ENCODE measurements around the gene SND1.

Gene SND1

GRCh38 chr7:127751490-127752448 is 99.8 kb downstream of the SND1 start:
- TF ChIP-seq CREB1 (IDR thresholded peaks at IDR 0.05; ENCODE audit: low read depth) (no peak), TCF12 (IDR thresholded peaks at IDR 0.05; ENCODE audit: low read depth) (no peak), NFIC (IDR thresholded peaks at IDR 0.05) (no peak), EP300 (IDR thresholded peaks at IDR 0.05; ENCODE audit: borderline replicate concordance) (no peak), ZBTB7A (IDR thresholded peaks at IDR 0.05; ENCODE audit: low read depth) (no peak)
- TF ChIP-seq, protein P1, sequence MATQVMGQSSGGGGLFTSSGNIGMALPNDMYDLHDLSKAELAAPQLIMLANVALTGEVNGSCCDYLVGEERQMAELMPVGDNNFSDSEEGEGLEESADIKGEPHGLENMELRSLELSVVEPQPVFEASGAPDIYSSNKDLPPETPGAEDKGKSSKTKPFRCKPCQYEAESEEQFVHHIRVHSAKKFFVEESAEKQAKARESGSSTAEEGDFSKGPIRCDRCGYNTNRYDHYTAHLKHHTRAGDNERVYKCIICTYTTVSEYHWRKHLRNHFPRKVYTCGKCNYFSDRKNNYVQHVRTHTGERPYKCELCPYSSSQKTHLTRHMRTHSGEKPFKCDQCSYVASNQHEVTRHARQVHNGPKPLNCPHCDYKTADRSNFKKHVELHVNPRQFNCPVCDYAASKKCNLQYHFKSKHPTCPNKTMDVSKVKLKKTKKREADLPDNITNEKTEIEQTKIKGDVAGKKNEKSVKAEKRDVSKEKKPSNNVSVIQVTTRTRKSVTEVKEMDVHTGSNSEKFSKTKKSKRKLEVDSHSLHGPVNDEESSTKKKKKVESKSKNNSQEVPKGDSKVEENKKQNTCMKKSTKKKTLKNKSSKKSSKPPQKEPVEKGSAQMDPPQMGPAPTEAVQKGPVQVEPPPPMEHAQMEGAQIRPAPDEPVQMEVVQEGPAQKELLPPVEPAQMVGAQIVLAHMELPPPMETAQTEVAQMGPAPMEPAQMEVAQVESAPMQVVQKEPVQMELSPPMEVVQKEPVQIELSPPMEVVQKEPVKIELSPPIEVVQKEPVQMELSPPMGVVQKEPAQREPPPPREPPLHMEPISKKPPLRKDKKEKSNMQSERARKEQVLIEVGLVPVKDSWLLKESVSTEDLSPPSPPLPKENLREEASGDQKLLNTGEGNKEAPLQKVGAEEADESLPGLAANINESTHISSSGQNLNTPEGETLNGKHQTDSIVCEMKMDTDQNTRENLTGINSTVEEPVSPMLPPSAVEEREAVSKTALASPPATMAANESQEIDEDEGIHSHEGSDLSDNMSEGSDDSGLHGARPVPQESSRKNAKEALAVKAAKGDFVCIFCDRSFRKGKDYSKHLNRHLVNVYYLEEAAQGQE (IDR thresholded peaks at IDR 0.05; ENCODE audit: low read depth) = no peak

GRCh38 chr7:127752829-127753228 is 100.8 kb downstream of the SND1 start:
- no peak for TF ChIP-seq TAF1 (IDR thresholded peaks at IDR 0.05; ENCODE audit: low read depth)
- no peak for TF ChIP-seq CREB1 (IDR thresholded peaks at IDR 0.05; ENCODE audit: low read depth)
- no peak for TF ChIP-seq EGR1 (IDR thresholded peaks at IDR 0.05)
- TF ChIP-seq, protein P1 (IDR thresholded peaks at IDR 0.05; ENCODE audit: low read depth) = no peak
- TF ChIP-seq NFIC (IDR thresholded peaks at IDR 0.05) = no peak
- no peak for TF ChIP-seq EP300 (IDR thresholded peaks at IDR 0.05; ENCODE audit: borderline replicate concordance)
- no peak for TF ChIP-seq YY1 (IDR thresholded peaks at IDR 0.05; ENCODE audit: low read depth)
- no peak for TF ChIP-seq TEAD4 (IDR thresholded peaks at IDR 0.05)
- TF ChIP-seq TCF12 (IDR thresholded peaks at IDR 0.05; ENCODE audit: low read depth) = no peak
- TF ChIP-seq USF1 (IDR thresholded peaks at IDR 0.05) = no peak
- TF ChIP-seq, protein P2, sequence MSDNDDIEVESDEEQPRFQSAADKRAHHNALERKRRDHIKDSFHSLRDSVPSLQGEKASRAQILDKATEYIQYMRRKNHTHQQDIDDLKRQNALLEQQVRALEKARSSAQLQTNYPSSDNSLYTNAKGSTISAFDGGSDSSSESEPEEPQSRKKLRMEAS (IDR thresholded peaks at IDR 0.05) = no peak
- no peak for TF ChIP-seq ZBTB7A (IDR thresholded peaks at IDR 0.05; ENCODE audit: low read depth)
- TF ChIP-seq CEBPB (IDR thresholded peaks at IDR 0.05) = no peak
- no peak for TF ChIP-seq RAD21 (IDR thresholded peaks at IDR 0.05; ENCODE audit: low read depth)
- no peak for TF ChIP-seq FOXM1 (IDR thresholded peaks at IDR 0.05; ENCODE audit: borderline replicate concordance, low read depth)

GRCh38 chr7:127754457-127754856 is 102.5 kb downstream of the SND1 start:
- TF ChIP-seq TCF12 (IDR thresholded peaks at IDR 0.05; ENCODE audit: low read depth) (no peak), CREB1 (IDR thresholded peaks at IDR 0.05; ENCODE audit: low read depth) (no peak), EP300 (IDR thresholded peaks at IDR 0.05; ENCODE audit: borderline replicate concordance) (no peak), TAF1 (IDR thresholded peaks at IDR 0.05; ENCODE audit: low read depth) (no peak), NFIC (IDR thresholded peaks at IDR 0.05) (no peak), CEBPB (IDR thresholded peaks at IDR 0.05) (no peak), USF1 (IDR thresholded peaks at IDR 0.05) (no peak), TEAD4 (IDR thresholded peaks at IDR 0.05) (no peak), RAD21 (IDR thresholded peaks at IDR 0.05; ENCODE audit: low read depth) (no peak), EGR1 (IDR thresholded peaks at IDR 0.05) (no peak), FOXM1 (IDR thresholded peaks at IDR 0.05; ENCODE audit: borderline replicate concordance, low read depth) (no peak), YY1 (IDR thresholded peaks at IDR 0.05; ENCODE audit: low read depth) (no peak)
- TF ChIP-seq, protein P2 (IDR thresholded peaks at IDR 0.05) = no peak

DNA sequence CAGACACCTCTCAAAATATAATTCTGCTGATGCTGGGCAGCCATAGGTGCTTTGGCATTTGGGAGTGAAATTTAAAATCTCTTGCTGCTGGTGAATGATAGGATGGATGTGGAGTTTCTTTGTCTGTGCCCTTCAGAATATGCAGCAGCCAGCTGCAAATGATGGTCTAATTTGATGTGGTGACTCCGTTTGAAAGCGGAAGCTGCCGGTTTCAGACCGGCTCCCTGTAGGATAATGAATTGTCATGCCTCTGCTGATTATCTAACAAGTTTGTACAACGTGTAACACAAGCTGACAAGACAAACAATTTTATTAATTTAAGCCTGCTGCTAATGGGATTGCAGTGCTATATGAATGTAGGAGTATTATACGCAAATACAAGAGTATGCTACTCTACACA is 103.5 kb downstream of the SND1 start:
- no peak for TF ChIP-seq YY1 (IDR thresholded peaks at IDR 0.05; ENCODE audit: low read depth)

DNA sequence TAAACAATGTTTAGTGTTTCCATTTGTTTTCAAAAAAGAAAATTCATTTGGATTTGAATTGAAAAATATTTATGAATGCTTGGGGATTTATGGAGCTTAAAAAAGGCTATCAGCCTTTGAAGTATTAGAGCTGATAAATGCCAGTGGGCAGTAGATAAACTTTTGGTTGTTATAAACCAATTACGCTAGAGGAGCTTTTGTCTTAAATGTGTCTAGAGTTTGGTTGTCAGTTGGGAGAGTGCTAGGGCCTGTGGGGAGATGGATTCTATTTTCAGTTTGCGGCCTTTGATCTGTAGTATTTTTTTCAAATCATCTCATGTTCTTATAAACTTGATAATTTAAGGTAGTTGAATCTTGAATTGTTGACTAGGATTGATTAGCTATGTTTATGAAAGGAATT is 104.0 kb downstream of the SND1 start:
- no peak for TF ChIP-seq ZBTB7A (IDR thresholded peaks at IDR 0.05; ENCODE audit: low read depth)

GRCh38 chr7:127758105-127758504 is 106.1 kb downstream of the SND1 start:
- TF ChIP-seq EGR1 (IDR thresholded peaks at IDR 0.05) (no peak), EP300 (IDR thresholded peaks at IDR 0.05; ENCODE audit: borderline replicate concordance) (no peak), YY1 (IDR thresholded peaks at IDR 0.05; ENCODE audit: low read depth) (no peak), ZBTB7A (IDR thresholded peaks at IDR 0.05; ENCODE audit: low read depth) (no peak), NFIC (IDR thresholded peaks at IDR 0.05) (no peak), CREB1 (IDR thresholded peaks at IDR 0.05; ENCODE audit: low read depth) (no peak), CEBPB (IDR thresholded peaks at IDR 0.05) (no peak), TEAD4 (IDR thresholded peaks at IDR 0.05) (no peak), FOXM1 (IDR thresholded peaks at IDR 0.05; ENCODE audit: borderline replicate concordance, low read depth) (no peak)

Data from Ishikawa (cell line).